Skeletal muscle tissue (tissue), 4 donors: ENCODE data around the gene CTDSPL2. TPM values are rescaled to one million over a fixed set of nuclear protein-coding genes. Genes with fewer than 3 reads are reported as not detected.
"Not testable (repeated sequence)": the region's sequence is repeated elsewhere in the genome, so short reads cannot be mapped to it uniquely, and the experiment has no call there.

Source experiments
- H3K27ac ChIP-seq: one replicate; pipeline ENCODE4 v1.7.0; 2013; ENCODE audit warnings: mild to moderate bottlenecking, low read depth, low read length, inconsistent platforms
- H3K27me3 ChIP-seq, 3 donors: one replicate each; pipeline ENCODE4 v1.7.0; 2013; ENCODE audit warnings: low read length in 3 of 3; ENCODE audit not compliant: control insufficient read depth in 3 of 3, insufficient read depth in 3 of 3
- H3K36me3 ChIP-seq, 3 donors: one replicate each; pipeline ENCODE4 v1.7.0; 2013; ENCODE audit warnings: low read length in 3 of 3; ENCODE audit not compliant: control insufficient read depth in 3 of 3, insufficient read depth in 3 of 3
- H3K4me1 ChIP-seq, 3 donors: one replicate each; pipeline ENCODE4 v1.7.0; 2013; ENCODE audit warnings: low read length in 3 of 3, mild to moderate bottlenecking in 3 of 3; ENCODE audit not compliant: control insufficient read depth in 3 of 3, insufficient read depth in 3 of 3
- H3K4me3 ChIP-seq, 3 donors: one replicate each; pipeline ENCODE4 v1.7.0; 2013; ENCODE audit warnings: low read length in 3 of 3
- H3K9ac ChIP-seq, 3 donors: one replicate each; pipeline ENCODE4 v1.7.0; 2013; ENCODE audit warnings: low read length in 3 of 3, mild to moderate bottlenecking in 3 of 3, moderate library complexity in 2 of 3, low read depth in 1 of 3
- H3K9me3 ChIP-seq, 3 donors: one replicate each; pipeline ENCODE4 v1.7.0; 2013; ENCODE audit warnings: low read length in 3 of 3; ENCODE audit not compliant: control insufficient read depth in 3 of 3
- total RNA-seq: library from RNA; depleted of rRNA; stranded (reverse); fragments of >200 nt; gene quantifications from one replicate; pipeline ENCODE4 v1.2.3, GENCODE V29; 2014
- donor health status: Osteomylitis.

The CTDSPL2 gene
- total RNA-seq, 1 donor from 2014 or later: 59.5 TPM

DNA sequence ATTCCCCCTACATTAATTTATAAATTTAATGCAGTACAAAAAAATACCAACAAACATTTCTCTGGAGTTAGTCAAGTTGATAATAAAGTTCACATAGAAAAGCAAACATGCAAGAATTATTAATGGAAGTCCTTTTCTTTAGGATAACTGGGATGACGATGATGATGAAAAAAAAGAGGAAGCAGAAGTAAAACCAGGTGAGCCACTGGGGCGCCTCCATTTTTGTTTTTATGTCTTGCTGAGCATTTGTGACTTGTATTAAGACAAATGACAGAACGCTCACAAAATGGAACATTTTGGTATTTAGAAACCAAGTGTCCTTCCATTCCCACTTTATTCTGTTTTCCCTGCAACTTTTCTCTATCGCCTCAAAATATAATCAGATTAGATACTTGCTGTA is 123.3 kb downstream of the CTDSPL2 start:
- Histone ChIP-seq H3K27ac (no peak overlapping the region), H3K27me3 (no peaks in the 10 kb centered on the region), H3K4me3 (no peak overlapping the region), H3K36me3 (peaks cover 5 to 29% (median 20%) of the 10 kb centered on the region in 3 donors), H3K9ac (no peak overlapping the region), H3K9me3 (no peaks in the 10 kb centered on the region), H3K4me1 (peaks cover 12 to 19% (median 12%) of the 10 kb centered on the region in 3 donors)

DNA sequence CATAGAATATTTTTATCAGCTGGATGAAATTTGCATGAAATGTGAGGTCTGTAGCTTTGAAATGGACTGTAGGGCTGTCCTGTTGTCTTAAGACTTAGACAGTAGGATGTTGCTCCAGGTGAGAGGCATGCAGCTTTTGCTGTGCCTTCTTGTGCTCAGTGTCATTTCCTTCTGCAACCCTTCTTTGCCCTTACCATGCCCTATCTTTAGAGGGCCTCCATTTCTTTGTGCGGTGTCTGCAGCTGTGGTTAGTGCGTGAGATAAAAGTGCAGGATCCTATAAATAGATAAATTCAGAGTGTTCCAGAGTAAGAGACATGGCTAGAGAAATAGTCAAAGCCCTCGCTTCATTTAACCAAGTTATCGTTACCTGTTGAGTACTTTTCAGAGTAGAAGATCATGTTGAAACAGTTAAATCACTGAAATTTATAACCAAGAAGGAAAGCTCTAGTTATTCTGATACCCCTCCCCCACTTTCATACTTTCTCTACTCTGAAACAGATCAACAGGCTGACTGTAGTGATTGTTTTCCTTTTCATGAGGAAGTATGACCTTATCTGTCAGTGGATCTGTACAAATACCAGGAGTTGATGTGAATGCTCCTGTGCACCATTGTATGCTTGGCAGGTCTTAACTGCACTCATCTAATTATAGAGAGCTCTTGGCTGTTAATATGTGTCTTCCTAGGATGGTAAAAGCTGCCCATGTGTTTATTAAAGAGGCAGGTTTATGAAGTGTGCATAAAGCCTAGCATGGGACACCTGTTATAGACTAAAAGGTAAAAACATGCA is 127.7 kb downstream of the CTDSPL2 start:
- peaks cover 15 to 63% (median 45%) of the 10 kb centered on the region in 3 donors for H3K36me3 ChIP-seq
- H3K27me3 ChIP-seq: no peaks in the 10 kb centered on the region
- no peaks in the 10 kb centered on the region for H3K9me3 ChIP-seq
- H3K9ac ChIP-seq: peak overlapping the region in 2 of 3 donors; percentile 7 to 25
- no peak overlapping the region for H3K4me3 ChIP-seq
- H3K4me1 ChIP-seq: peaks cover 12 to 13% (median 13%) of the 10 kb centered on the region in 3 donors
- H3K27ac ChIP-seq: peak overlapping the region; percentile 36

DNA sequence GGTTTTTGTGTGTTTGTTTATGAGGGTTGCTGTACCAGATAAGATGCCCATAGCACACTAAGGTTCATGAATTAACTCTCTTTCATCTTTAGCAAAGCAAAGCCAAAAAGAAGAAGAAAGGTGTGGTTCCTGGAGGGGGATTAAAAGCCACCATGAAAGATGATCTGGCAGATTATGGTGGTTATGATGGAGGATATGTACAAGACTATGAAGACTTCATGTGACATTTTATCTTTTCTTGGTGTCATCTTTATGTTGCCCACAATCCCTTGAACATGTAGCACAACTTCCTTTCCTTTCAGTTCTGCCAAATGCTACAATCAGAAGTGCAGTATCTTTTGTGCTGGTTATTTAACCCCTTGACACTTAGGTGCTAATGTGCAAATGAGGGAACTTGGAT is 133.5 kb downstream of the CTDSPL2 start:
- H3K9me3 ChIP-seq, H3K9ac ChIP-seq, H3K4me3 ChIP-seq, H3K4me1 ChIP-seq, H3K27me3 ChIP-seq, H3K27ac ChIP-seq: not testable (repeated sequence)
- peaks cover 45 to 86% (median 80%) of the 10 kb centered on the region in 3 donors for H3K36me3 ChIP-seq

DNA sequence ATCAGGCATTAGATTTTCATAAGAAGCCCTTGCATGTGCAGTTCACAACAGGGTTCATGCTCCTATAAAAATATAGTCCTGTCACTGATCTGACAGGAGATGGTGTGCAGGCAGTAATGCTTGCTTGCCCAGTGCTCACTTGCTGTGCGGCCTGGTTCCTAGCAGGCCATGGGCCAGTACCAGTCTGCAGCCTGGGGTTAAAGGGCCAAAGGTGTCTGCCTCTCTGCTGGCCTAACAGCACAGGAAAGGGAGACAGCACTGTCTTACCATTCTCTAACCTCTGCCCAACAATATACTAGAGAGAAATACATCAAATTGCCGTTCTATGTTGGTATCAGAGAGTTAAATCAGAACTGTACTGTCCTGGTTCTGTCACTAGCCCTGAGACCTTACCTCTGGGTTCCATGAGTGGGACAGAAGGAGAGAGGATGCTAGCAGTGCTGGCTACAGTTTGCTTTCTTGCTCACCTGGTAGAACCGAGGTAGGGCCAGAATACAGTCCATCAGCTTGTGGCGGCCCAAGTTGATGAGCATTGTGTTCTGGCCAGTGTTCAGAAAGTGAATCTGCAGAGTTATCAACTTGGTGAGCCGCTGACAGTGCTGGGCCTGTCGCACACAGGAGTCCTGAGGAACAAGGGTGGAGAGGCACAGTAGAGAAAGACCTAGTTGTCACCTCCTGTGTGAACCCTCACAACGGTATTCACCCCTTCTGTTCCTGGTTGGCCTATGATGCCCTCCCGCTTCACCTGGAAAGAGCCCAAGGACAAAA is 138.1 kb downstream of the CTDSPL2 start:
- peaks cover 52 to 84% (median 78%) of the 10 kb centered on the region in 3 donors for H3K36me3 ChIP-seq
- peaks cover 0 to 3% (median 0%) of the 10 kb centered on the region in 3 donors for H3K9me3 ChIP-seq
- no peak overlapping the region for H3K27ac ChIP-seq
- no peak overlapping the region for H3K4me3 ChIP-seq
- no peak overlapping the region for H3K9ac ChIP-seq
- H3K4me1 ChIP-seq: peaks cover 0 to 5% (median 0%) of the 10 kb centered on the region in 3 donors
- H3K27me3 ChIP-seq: no peaks in the 10 kb centered on the region

DNA sequence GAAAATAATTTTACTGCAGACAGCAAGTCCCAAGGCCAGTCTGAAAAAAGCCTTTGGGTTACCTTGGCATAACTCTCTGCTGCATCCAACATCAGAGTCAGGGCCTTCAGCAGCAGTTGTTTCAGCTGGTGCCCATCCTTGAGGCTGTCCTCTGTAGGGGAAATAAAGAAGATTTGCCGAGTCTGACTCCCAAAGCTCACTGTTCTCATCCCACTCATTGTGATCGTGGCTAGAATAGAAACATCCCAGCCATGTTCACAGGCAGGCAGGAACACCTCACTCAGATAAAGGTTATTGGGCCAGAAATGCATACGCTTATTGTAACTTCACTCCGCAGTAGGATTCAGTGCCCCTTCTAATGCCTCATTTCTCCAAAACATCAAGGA is 138.7 kb downstream of the CTDSPL2 start:
- Histone ChIP-seq H3K9ac (no peak overlapping the region), H3K36me3 (peaks cover 47 to 81% (median 75%) of the 10 kb centered on the region in 3 donors), H3K4me3 (no peak overlapping the region), H3K27me3 (no peaks in the 10 kb centered on the region), H3K4me1 (peaks cover 0 to 5% (median 0%) of the 10 kb centered on the region in 3 donors), H3K9me3 (peaks cover 0 to 3% (median 0%) of the 10 kb centered on the region in 3 donors), H3K27ac (no peak overlapping the region)

DNA sequence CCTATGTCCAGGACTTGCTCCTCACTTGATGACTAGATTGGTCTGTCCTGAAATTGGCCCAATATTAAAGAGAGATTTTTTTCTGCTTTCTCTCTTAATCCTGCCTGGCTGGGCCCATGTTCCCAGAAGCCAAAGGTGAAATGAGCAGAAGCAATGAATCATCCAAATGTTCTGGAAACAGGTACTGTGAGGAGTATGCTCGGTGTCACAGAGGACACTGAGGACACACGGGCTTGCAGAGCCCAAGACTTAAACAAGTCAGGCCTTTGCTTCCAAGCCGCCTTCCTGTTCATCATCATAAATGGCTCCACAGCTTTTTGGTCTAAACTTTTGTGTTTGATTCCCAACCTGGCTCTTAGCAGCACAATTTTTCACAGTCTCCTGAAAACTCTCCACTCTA is 140.9 kb downstream of the CTDSPL2 start:
- Histone ChIP-seq H3K27ac (no peak overlapping the region), H3K27me3 (no peaks in the 10 kb centered on the region), H3K4me3 (no peak overlapping the region), H3K4me1 (peaks cover 0 to 3% (median 0%) of the 10 kb centered on the region in 3 donors), H3K9ac (no peak overlapping the region), H3K9me3 (peaks cover 0 to 3% (median 0%) of the 10 kb centered on the region in 3 donors), H3K36me3 (peaks cover 47 to 64% (median 63%) of the 10 kb centered on the region in 3 donors)

DNA sequence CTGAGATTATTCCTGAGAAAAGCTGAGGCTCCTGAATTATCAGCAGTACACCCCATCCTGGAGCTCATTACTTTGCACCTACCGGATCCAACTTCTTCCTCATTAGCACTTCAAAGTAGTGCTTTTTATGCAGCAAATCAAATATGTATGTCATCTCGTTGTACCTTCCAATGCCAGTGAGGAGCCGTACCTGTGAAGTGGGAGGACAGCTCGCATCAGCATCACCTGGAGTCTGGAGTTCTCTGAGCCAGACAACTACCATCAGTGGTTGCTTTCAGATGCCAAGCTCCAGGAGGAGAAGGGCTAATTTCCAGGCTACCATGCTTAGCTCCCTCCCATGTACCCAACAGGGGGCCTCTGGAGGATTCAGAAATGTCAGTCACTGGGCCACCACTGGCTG is 141.9 kb downstream of the CTDSPL2 start:
- no peak overlapping the region for H3K4me3 ChIP-seq
- no peak overlapping the region for H3K27ac ChIP-seq

DNA sequence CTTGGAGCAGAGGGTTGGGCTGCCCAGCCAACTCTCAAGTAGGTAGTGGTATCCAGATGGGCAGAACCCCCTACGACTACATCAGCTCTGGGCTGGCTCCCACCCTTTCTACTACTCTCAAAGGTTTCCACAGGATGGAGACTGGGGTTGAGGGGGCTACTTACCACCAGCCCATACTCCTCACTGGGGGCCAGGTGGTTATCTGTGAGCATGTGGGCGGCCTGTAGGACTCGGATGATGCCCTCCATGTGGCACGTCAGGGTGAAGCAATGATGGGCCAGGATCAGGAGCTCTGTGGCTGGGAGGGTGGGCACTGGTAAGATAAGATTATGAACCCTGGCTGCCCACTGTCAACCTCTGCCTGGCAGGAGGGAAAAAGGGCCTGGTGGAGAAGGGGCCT is 142.9 kb downstream of the CTDSPL2 start:
- Histone ChIP-seq H3K4me3 (no peak overlapping the region), H3K27ac (no peak overlapping the region), H3K9me3 (peaks cover 0 to 2% (median 0%) of the 10 kb centered on the region in 3 donors), H3K36me3 (peaks cover 36 to 53% (median 48%) of the 10 kb centered on the region in 3 donors), H3K9ac (no peak overlapping the region), H3K27me3 (no peaks in the 10 kb centered on the region), H3K4me1 (peaks cover 0 to 4% (median 0%) of the 10 kb centered on the region in 3 donors)

More for the DNA sequence above, 141.9 kb downstream of the CTDSPL2 start:
- H3K4me1 ChIP-seq: peaks cover 0 to 2% (median 0%) of the 10 kb centered on the region in 3 donors
- no peaks in the 10 kb centered on the region for H3K27me3 ChIP-seq
- H3K9me3 ChIP-seq: peaks cover 0 to 3% (median 0%) of the 10 kb centered on the region in 3 donors
- peaks cover 45 to 59% (median 56%) of the 10 kb centered on the region in 3 donors for H3K36me3 ChIP-seq
- no peak overlapping the region for H3K9ac ChIP-seq

DNA sequence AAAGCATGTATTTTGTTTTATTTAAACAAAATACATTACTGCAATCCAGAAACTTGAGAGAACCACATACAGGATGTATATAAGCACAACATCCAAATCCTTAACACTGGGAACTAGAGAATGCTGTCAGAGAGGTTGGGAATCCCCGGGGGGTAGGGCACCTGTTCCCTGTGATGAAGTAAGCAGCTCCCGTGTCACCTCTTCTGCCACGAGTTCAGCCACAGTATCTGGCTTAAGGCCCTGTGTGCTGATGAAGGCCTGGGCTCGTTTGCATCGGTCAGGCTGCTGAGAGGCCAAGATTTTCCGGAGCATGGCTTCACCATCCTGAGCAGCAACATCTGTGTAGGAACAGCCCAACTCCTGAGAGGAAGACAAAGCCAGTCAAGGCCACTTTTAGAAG is 146.0 kb downstream of the CTDSPL2 start:
- H3K9ac ChIP-seq: peak overlapping the region in 1 of 3 donors; percentile 8
- no peaks in the 10 kb centered on the region for H3K9me3 ChIP-seq
- peaks cover 18 to 29% (median 25%) of the 10 kb centered on the region in 3 donors for H3K36me3 ChIP-seq
- no peak overlapping the region for H3K27ac ChIP-seq
- peaks cover 0 to 4% (median 0%) of the 10 kb centered on the region in 3 donors for H3K4me1 ChIP-seq
- no peaks in the 10 kb centered on the region for H3K27me3 ChIP-seq
- no peak overlapping the region for H3K4me3 ChIP-seq
